ENCODE results near the gene BAG1.

BAG1 gene

GRCh38 chr9:33264473-33265177 is at the start of gene BAG1, which contains the start of gene CHMP5:
TSS of gene BAG1 (minus strand) at chr9:33264708.
TSS of gene CHMP5 (plus strand) at chr9:33265049. CDS start at chr9:33265079, 30 bp downstream.
- TF ChIP-seq ZNF274 (IDR thresholded peaks at IDR 0.05; ENCODE audit: low read depth, low read length) = no peak
- H3K4me3 ChIP-seq (ENCODE audit: low read length) = peak within 1 kb of the TSS; percentile 97

- no peak overlapping the region for H3K4me3 ChIP-seq (ENCODE audit: low read length)
- no peak for TF ChIP-seq ZNF274 (IDR thresholded peaks at IDR 0.05; ENCODE audit: low read depth, low read length)
Observed at GRCh38 chr9:33311953-33312352, 47.4 kb upstream of the BAG1 start.

GRCh38 chr9:33310748-33311147 is 46.2 kb upstream of the BAG1 start:
- no peak for TF ChIP-seq ZNF274 (IDR thresholded peaks at IDR 0.05; ENCODE audit: low read depth, low read length)
- H3K4me3 ChIP-seq (ENCODE audit: low read length) = no peak overlapping the region

GRCh38 chr9:33309903-33310302 is 45.4 kb upstream of the BAG1 start:
- TF ChIP-seq ZNF274 (IDR thresholded peaks at IDR 0.05; ENCODE audit: low read depth, low read length) = no peak
- no peak overlapping the region for H3K4me3 ChIP-seq (ENCODE audit: low read length)

GRCh38 chr9:33307067-33307466 is 42.6 kb upstream of the BAG1 start:
- no peak overlapping the region for H3K4me3 ChIP-seq (ENCODE audit: low read length)
- no peak for TF ChIP-seq ZNF274 (IDR thresholded peaks at IDR 0.05; ENCODE audit: low read depth, low read length)

- no peak for TF ChIP-seq ZNF274 (IDR thresholded peaks at IDR 0.05; ENCODE audit: low read depth, low read length)
- no peak overlapping the region for H3K4me3 ChIP-seq (ENCODE audit: low read length)
Observed at GRCh38 chr9:33306037-33306436, 41.5 kb upstream of the BAG1 start.

- no peak for TF ChIP-seq ZNF274 (IDR thresholded peaks at IDR 0.05; ENCODE audit: low read depth, low read length)
- no peak overlapping the region for H3K4me3 ChIP-seq (ENCODE audit: low read length)
Observed at GRCh38 chr9:33304362-33304761, 39.9 kb upstream of the BAG1 start.

GRCh38 chr9:33300546-33300945 is 36.0 kb upstream of the BAG1 start:
- H3K4me3 ChIP-seq (ENCODE audit: low read length) = no peak overlapping the region
- TF ChIP-seq ZNF274 (IDR thresholded peaks at IDR 0.05; ENCODE audit: low read depth, low read length) = no peak

- no peak for TF ChIP-seq ZNF274 (IDR thresholded peaks at IDR 0.05; ENCODE audit: low read depth, low read length)
- H3K4me3 ChIP-seq (ENCODE audit: low read length) = no peak overlapping the region
Observed at GRCh38 chr9:33297432-33297831, 32.9 kb upstream of the BAG1 start.

- TF ChIP-seq ZNF274 (IDR thresholded peaks at IDR 0.05; ENCODE audit: low read depth, low read length) = no peak
- H3K4me3 ChIP-seq (ENCODE audit: low read length) = peak overlapping the region; percentile 33; the same call in 1 of the 2 replicates
Observed at GRCh38 chr9:33295571-33295970, 31.1 kb upstream of the BAG1 start.

GRCh38 chr9:33294670-33295432 is 30.3 kb upstream of the BAG1 start:
- H3K4me3 ChIP-seq (ENCODE audit: low read length) = no peak overlapping the region; the same call in 1 of the 2 replicates
- no peak for TF ChIP-seq ZNF274 (IDR thresholded peaks at IDR 0.05; ENCODE audit: low read depth, low read length)

- TF ChIP-seq ZNF274 (IDR thresholded peaks at IDR 0.05; ENCODE audit: low read depth, low read length) = no peak
- no peak overlapping the region for H3K4me3 ChIP-seq (ENCODE audit: low read length)
Observed at GRCh38 chr9:33293782-33294181, 29.3 kb upstream of the BAG1 start.

GRCh38 chr9:33291901-33292300 is 27.4 kb upstream of the BAG1 start:
- H3K4me3 ChIP-seq (ENCODE audit: low read length) = peak overlapping the region; percentile 74; the same call in 1 of the 2 replicates

GRCh38 chr9:33291031-33291397 is 26.5 kb upstream of the BAG1 start:
- no peak for TF ChIP-seq ZNF274 (IDR thresholded peaks at IDR 0.05; ENCODE audit: low read depth, low read length)
- peak overlapping the region; percentile 74 for H3K4me3 ChIP-seq (ENCODE audit: low read length)

More at GRCh38 chr9:33291901-33292300, 27.4 kb upstream of the BAG1 start:
- no peak for TF ChIP-seq ZNF274 (IDR thresholded peaks at IDR 0.05; ENCODE audit: low read depth, low read length)
